Uterus (tissue), 4 donors: Measurements from ENCODE around the gene NR4A3. TPM values are rescaled to one million over a fixed set of nuclear protein-coding genes. Genes with fewer than 3 reads are reported as not detected.

Experiments used
- DNase-seq, 2 donors: peaks; one replicate each; pipeline ENCODE4 v3.0.0-alpha.2; 2019 to 2020
- H3K27ac ChIP-seq, 2 donors: fragments of 200-600 bp; sonication (generic); 1 replicate in 1 of 2; 2 replicates in 1 of 2; pipeline ENCODE4 v1.5.1; 2016 to 2018
- H3K27me3 ChIP-seq, 2 donors: fragments of 200-600 bp; sonication (generic); one replicate each; pipeline ENCODE4 v1.5.1; 2018 to 2019; ENCODE audit warnings: control low read depth in 1 of 2
- H3K36me3 ChIP-seq, 2 donors: fragments of 200-600 bp; sonication (generic); one replicate each; pipeline ENCODE4 v1.5.1; 2019; ENCODE audit warnings: control low read depth in 1 of 2
- H3K4me1 ChIP-seq, 2 donors: fragments of 200-600 bp; sonication (generic); one replicate each; pipeline ENCODE4 v1.5.1; 2018 to 2019; ENCODE audit warnings: control low read depth in 1 of 2
- H3K4me3 ChIP-seq, 2 donors: fragments of 200-600 bp; sonication (generic); 1 replicate in 1 of 2; 2 replicates in 1 of 2; pipeline ENCODE4 v1.5.1; 2018 to 2019; ENCODE audit warnings: mild to moderate bottlenecking in 1 of 2
- H3K9me3 ChIP-seq, 2 donors: fragments of 200-600 bp; sonication (generic); one replicate each; pipeline ENCODE4 v1.5.1; 2019; ENCODE audit warnings: control low read depth in 1 of 2
- POLR2A ChIP-seq, 2 donors: fragments of 450-650 bp; IDR thresholded peaks; one replicate each; pipeline ENCODE4 v1.6.1; 2016; ENCODE audit warnings: antibody characterized with exemption in 2 of 2, mild to moderate bottlenecking in 1 of 2, moderate library complexity in 1 of 2
- intact Hi-C: fragments of 100-400 bp; cut with DNase I; formaldehyde crosslinking; loops from one replicate; pipeline ENCODE4 v1.15.1; 2023; ENCODE audit warnings: low total_unique reads
- total RNA-seq, 4 donors: library from RNA; depleted of rRNA in 3 of 4; stranded (reverse); fragments of >200 nt in 3 of 4; gene quantifications; one replicate each; pipeline versions ENCODE4 v1.1.0 to v1.2.4, GENCODE V29; 2014 to 2023
- TF ChIP-seq, protein P1 (sequence below), 4 experiments: fragments of 200-600 bp in 2 of 4; fragments of 450-650 bp in 2 of 4; sonication (generic) in 2 of 4; IDR thresholded peaks; one replicate each; pipeline ENCODE4 v1.5.1; 2016 to 2019; ENCODE audit warnings: antibody characterized with exemption in 4 of 4, mild to moderate bottlenecking in 2 of 4, moderate library complexity in 1 of 4
- donor health status: DM: yes; HTN: yes; CAD: no.

The NR4A3 gene
- total RNA-seq, 4 donors from 2014 or later: under 0.01 to 5.5 (median 2.0) TPM

DNA sequence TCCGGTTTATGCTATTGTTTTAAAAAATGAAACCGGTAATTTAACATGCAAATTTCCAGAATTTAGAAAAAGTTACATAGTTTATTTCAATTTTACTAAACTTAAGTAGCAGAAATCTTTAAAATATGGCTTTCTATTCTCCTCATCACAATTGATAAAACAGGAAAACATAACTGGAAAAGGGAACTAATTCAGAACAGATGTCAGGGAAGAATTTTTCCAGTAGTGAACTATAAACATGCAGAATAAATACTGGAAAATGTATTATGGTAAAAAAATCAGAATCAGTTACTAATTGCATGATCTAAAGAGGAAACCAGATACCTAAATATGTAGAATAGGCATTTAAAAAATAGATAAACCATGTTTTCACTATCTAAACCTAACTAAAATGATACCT is 7.3 kb upstream of the NR4A3 start:
- no peak overlapping the region for H3K4me3 ChIP-seq
- no peak for TF ChIP-seq POLR2A (IDR thresholded peaks at IDR 0.05)
- TF ChIP-seq, protein P1, sequence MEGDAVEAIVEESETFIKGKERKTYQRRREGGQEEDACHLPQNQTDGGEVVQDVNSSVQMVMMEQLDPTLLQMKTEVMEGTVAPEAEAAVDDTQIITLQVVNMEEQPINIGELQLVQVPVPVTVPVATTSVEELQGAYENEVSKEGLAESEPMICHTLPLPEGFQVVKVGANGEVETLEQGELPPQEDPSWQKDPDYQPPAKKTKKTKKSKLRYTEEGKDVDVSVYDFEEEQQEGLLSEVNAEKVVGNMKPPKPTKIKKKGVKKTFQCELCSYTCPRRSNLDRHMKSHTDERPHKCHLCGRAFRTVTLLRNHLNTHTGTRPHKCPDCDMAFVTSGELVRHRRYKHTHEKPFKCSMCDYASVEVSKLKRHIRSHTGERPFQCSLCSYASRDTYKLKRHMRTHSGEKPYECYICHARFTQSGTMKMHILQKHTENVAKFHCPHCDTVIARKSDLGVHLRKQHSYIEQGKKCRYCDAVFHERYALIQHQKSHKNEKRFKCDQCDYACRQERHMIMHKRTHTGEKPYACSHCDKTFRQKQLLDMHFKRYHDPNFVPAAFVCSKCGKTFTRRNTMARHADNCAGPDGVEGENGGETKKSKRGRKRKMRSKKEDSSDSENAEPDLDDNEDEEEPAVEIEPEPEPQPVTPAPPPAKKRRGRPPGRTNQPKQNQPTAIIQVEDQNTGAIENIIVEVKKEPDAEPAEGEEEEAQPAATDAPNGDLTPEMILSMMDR (IDR thresholded peaks at IDR 0.05): no peak
- H3K4me1 ChIP-seq: peaks cover 0 to 7% of the 10 kb centered on the region in 2 donors
- intact Hi-C loops: no loop called here
- DNase-seq: no peak
- no peaks in the 10 kb centered on the region for H3K36me3 ChIP-seq
- no peaks in the 10 kb centered on the region for H3K27me3 ChIP-seq
- no peaks in the 10 kb centered on the region for H3K9me3 ChIP-seq
- H3K27ac ChIP-seq: no peak overlapping the region

GRCh38 chr9:99816392-99816791 is 5.3 kb upstream of the NR4A3 start:
- TF ChIP-seq, protein P1 (IDR thresholded peaks at IDR 0.05): no peak
- no peak for TF ChIP-seq POLR2A (IDR thresholded peaks at IDR 0.05)
- H3K36me3 ChIP-seq: no peaks in the 10 kb centered on the region
- no peak overlapping the region for H3K27ac ChIP-seq
- DNase-seq: no peak
- H3K4me3 ChIP-seq: no peak overlapping the region
- H3K27me3 ChIP-seq: no peaks in the 10 kb centered on the region
- H3K9me3 ChIP-seq: no peaks in the 10 kb centered on the region
- peaks cover 0 to 7% of the 10 kb centered on the region in 2 donors for H3K4me1 ChIP-seq
- intact Hi-C loops: no loop called here

DNA sequence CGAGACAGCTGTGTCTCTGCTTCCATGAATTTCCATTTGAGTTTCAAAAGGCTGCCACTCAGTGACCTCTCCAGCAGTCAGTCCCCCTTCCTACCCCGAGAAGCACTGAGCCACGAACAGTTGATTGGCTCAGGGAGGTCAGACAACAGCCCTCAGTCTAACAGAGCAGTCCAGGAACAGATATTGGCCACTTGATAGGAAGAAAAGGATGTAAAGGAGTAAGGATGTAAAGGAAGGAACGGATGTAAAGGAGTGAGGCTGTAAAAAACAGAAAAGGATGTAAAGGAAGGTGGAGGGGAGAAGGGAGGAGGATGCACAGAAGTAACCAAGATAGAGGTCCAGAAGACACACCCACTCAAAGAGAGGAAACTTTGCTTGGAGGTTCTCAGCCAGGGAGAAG is 3.2 kb upstream of the NR4A3 start:
- H3K4me1 ChIP-seq: peaks cover 0 to 7% of the 10 kb centered on the region in 2 donors
- H3K27ac ChIP-seq: peak overlapping the region; percentile 96 to 99
- no peak for DNase-seq
- intact Hi-C loops: no loop called here
- no peaks in the 10 kb centered on the region for H3K9me3 ChIP-seq
- TF ChIP-seq, protein P1 (IDR thresholded peaks at IDR 0.05): no peak
- TF ChIP-seq POLR2A (IDR thresholded peaks at IDR 0.05): no peak
- H3K4me3 ChIP-seq: peak overlapping the region in 1 of 2 donors; percentile 81
- no peaks in the 10 kb centered on the region for H3K27me3 ChIP-seq
- H3K36me3 ChIP-seq: no peaks in the 10 kb centered on the region

DNA sequence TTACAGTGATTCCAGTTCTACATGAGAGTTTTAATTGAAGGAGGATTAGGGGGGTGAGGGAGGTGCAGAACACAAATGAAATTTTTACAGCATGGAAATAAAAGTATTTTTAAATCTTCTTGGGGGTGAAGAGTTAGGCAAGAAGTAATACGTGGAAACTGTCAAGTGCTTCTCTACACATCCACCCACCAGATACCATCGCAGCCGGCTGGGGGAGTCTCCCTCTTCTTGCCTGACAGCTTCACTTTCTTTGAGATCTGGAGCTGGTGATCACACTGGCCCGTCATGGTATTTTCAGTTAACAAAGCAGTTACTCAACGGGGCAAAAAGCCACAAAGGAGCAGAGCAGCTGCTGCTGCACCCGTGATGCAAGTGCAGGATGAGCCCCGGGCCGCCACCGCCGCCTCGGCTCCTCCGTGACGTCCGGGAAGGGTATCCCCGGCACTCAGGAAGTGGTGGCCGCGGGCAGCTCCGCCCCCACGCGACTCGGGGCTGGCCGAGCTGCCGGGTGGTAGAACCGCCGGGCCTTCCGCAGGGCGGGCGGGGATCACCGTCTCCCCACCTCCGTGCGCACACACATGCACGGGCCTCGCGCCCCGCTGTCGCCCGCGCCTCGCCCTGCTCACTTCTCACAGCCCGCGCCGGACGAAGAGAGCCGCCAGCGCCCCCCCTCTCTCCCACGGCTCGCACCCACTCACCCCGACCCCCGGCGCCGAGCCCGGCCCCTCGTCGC is 2.4 kb upstream of the NR4A3 start:
- DNase-seq: peak; percentile 83 to 87
- Histone ChIP-seq H3K9me3 (no peaks in the 10 kb centered on the region), H3K36me3 (no peaks in the 10 kb centered on the region), H3K27ac (peak overlapping the region; percentile 96 to 99), H3K4me3 (peak overlapping the region; percentile 57 to 81), H3K4me1 (peaks cover 5 to 7% of the 10 kb centered on the region in 2 donors), H3K27me3 (no peaks in the 10 kb centered on the region)
- peak; percentile 34 to 72 for TF ChIP-seq POLR2A (IDR thresholded peaks at IDR 0.05)
- TF ChIP-seq, protein P1 (IDR thresholded peaks at IDR 0.05): peak in 1 of 4 experiments; percentile 18
- intact Hi-C loops: no loop called here

GRCh38 chr9:99819856-99820684 is 1.6 kb upstream of the NR4A3 start:
- no peaks in the 10 kb centered on the region for H3K9me3 ChIP-seq
- peak overlapping the region; percentile 57 to 81 for H3K4me3 ChIP-seq
- H3K36me3 ChIP-seq: no peaks in the 10 kb centered on the region
- peak in 1 of 2 donors; percentile 69 for TF ChIP-seq POLR2A (IDR thresholded peaks at IDR 0.05)
- TF ChIP-seq, protein P1 (IDR thresholded peaks at IDR 0.05): no peak
- H3K27ac ChIP-seq: peak overlapping the region; percentile 96 to 99
- DNase-seq: peak; percentile 94 to 97
- H3K4me1 ChIP-seq: peaks cover 7 to 12% of the 10 kb centered on the region in 2 donors
- no peaks in the 10 kb centered on the region for H3K27me3 ChIP-seq
- intact Hi-C loops: loop anchor here (10.0 kb wide), 1 partner anchor 595 kb away; no protein-coding TSS in a partner anchor
